Activated CD4-positive, alpha-beta T cell treated with anti-CD3 and anti-CD28 coated beads, Interleukin-2, Interleukin-6, amounts not matched to agents 100 ng/mL and 50 ng/mL, durations not matched to agents 16 hours and 8 hours (primary cell): ENCODE data around the gene BCL2.
"Not testable (repeated sequence)": the region's sequence is repeated elsewhere in the genome, so short reads cannot be mapped to it uniquely, and the experiment has no call there.

Experiments
- DNase-seq: peaks from one replicate; pipeline ENCODE4 v3.0.0-alpha.2; 2020

Gene BCL2

GRCh38 chr18:63257453-63257852 lies 62.1 kb downstream of the BCL2 start:
- peak; percentile 28 for DNase-seq

- DNase-seq: no peak
Observed at GRCh38 chr18:63255435-63255834, 64.1 kb downstream of the BCL2 start.

GRCh38 chr18:63254716-63255399 lies 64.7 kb downstream of the BCL2 start:
- no peak for DNase-seq

GRCh38 chr18:63253428-63254372 lies 65.9 kb downstream of the BCL2 start:
- DNase-seq: no peak

- DNase-seq: no peak
Observed at GRCh38 chr18:63253014-63253413, 66.6 kb downstream of the BCL2 start.

GRCh38 chr18:63249771-63250170 lies 69.8 kb downstream of the BCL2 start:
- no peak for DNase-seq

GRCh38 chr18:63247926-63248325 lies 71.6 kb downstream of the BCL2 start:
- no peak for DNase-seq

- DNase-seq: no peak
Observed at GRCh38 chr18:63247506-63247905, 72.1 kb downstream of the BCL2 start.

GRCh38 chr18:63245600-63245999 lies 74.0 kb downstream of the BCL2 start:
- DNase-seq: no peak

GRCh38 chr18:63244607-63245006 lies 75.0 kb downstream of the BCL2 start:
- DNase-seq: no peak

- DNase-seq: no peak
Observed at GRCh38 chr18:63241760-63242159, 77.8 kb downstream of the BCL2 start.

GRCh38 chr18:63241317-63241712 lies 78.3 kb downstream of the BCL2 start:
- no peak for DNase-seq

- no peak for DNase-seq
Observed at GRCh38 chr18:63240531-63241316, 78.8 kb downstream of the BCL2 start.

- DNase-seq: no peak
Observed at GRCh38 chr18:63238693-63239075, 80.9 kb downstream of the BCL2 start.

GRCh38 chr18:63237881-63238692 lies 81.5 kb downstream of the BCL2 start:
- DNase-seq: no peak

- DNase-seq: no peak
Observed at GRCh38 chr18:63236921-63237846, 82.4 kb downstream of the BCL2 start.

- DNase-seq: no peak
Observed at GRCh38 chr18:63236406-63236805, 83.2 kb downstream of the BCL2 start.

GRCh38 chr18:63235920-63236319 lies 83.6 kb downstream of the BCL2 start:
- DNase-seq: not testable (repeated sequence)

- DNase-seq: peak; percentile 44
Observed at GRCh38 chr18:63234841-63235240, 84.7 kb downstream of the BCL2 start.

GRCh38 chr18:63234432-63234831 lies 85.1 kb downstream of the BCL2 start:
- peak; percentile 27 for DNase-seq

GRCh38 chr18:63233334-63233733 lies 86.2 kb downstream of the BCL2 start:
- peak; percentile 28 for DNase-seq
